Measurements from ENCODE around the gene ADD1.
A peak's percentile ranks its signal among the peaks of the same experiment; 100 is the strongest.

ADD1 gene

DNA sequence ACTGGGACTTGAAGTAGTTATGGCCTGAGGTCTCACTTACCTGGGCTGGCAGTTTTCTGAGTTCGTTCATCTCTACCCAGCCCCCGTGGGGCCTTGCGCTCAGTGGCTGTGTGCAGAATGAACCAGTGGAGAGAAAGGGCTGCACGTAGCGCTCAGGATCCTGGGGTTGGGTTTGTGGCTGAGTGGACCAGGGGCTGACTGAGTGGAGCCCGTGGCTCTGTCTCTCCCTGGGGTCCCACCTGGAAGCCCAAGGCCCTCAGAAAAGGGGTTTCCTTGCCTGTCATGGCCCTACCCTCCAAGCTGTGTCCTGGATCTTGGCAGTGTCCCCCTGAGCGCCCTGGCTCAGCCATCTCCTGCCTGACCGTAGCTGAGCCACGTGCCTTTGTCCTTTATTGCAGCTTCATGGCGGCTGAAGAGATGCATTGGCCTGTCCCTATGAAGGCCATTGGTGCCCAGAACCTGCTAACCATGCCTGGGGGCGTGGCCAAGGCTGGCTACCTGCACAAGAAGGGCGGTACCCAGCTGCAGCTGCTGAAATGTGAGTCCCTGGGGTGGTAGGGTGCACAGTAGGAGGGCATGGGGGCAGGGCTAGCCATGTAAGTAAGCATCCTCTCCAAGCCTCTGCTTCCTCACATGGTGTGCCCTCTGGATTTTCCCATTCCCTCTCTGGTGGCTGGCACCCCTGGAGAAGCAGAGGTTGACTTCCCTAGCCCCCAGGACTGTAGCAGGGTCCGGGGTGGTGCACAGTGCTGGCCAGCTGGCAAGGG lies 23.2 kb upstream of the ADD1 start:
- no peak for TF ChIP-seq CTCF (IDR thresholded peaks at IDR 0.05; ENCODE audit: insufficient read depth, low read length, poor library complexity, severe bottlenecking)
- Histone ChIP-seq H3K36me3 (ENCODE audit: control insufficient read depth, insufficient read depth, low read length) (peaks cover 26% of the 10 kb centered on the region), H3K4me3 (replicated peaks; ENCODE audit: low read depth, low read length) (no peak overlapping the region), H3K27me3 (replicated peaks; ENCODE audit: control insufficient read depth, insufficient read depth, low read length) (no peaks in the 10 kb centered on the region)
- DNase-seq (ENCODE audit: extremely low read depth, insufficient read length), result no peak

GRCh38 chr4:2822461-2823300 lies 21.0 kb upstream of the ADD1 start:
- no peak overlapping the region for H3K4me3 ChIP-seq (replicated peaks; ENCODE audit: low read depth, low read length)
- no peaks in the 10 kb centered on the region for H3K27me3 ChIP-seq (replicated peaks; ENCODE audit: control insufficient read depth, insufficient read depth, low read length)
- no peak for DNase-seq (ENCODE audit: extremely low read depth, insufficient read length)
- no peak for TF ChIP-seq CTCF (IDR thresholded peaks at IDR 0.05; ENCODE audit: insufficient read depth, low read length, poor library complexity, severe bottlenecking)
- H3K36me3 ChIP-seq (ENCODE audit: control insufficient read depth, insufficient read depth, low read length), result peaks cover 35% of the 10 kb centered on the region

DNA sequence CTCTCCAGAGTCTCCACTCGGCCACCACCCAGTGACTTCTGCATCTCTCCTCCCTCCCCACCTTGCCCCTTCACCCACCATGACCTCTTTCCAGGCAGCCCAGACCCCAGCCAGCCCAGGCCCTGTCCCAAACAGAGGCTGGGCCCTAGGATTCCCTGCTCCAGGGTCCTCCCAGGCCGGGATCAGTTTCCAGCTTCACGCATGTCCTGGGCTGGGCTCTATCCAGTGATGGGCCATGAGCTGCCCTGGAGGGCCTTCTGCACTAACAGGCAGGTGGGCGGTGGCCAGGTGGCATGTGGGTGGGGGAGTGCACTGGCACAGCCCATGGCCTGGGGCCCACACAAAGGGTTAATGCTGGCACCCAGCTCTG lies 20.4 kb upstream of the ADD1 start:
- no peaks in the 10 kb centered on the region for H3K27me3 ChIP-seq (replicated peaks; ENCODE audit: control insufficient read depth, insufficient read depth, low read length)
- peak; percentile 3 for DNase-seq (ENCODE audit: extremely low read depth, insufficient read length)
- no peak overlapping the region for H3K4me3 ChIP-seq (replicated peaks; ENCODE audit: low read depth, low read length)
- TF ChIP-seq CTCF (IDR thresholded peaks at IDR 0.05; ENCODE audit: insufficient read depth, low read length, poor library complexity, severe bottlenecking), result no peak
- H3K36me3 ChIP-seq (ENCODE audit: control insufficient read depth, insufficient read depth, low read length), result peaks cover 39% of the 10 kb centered on the region

DNA sequence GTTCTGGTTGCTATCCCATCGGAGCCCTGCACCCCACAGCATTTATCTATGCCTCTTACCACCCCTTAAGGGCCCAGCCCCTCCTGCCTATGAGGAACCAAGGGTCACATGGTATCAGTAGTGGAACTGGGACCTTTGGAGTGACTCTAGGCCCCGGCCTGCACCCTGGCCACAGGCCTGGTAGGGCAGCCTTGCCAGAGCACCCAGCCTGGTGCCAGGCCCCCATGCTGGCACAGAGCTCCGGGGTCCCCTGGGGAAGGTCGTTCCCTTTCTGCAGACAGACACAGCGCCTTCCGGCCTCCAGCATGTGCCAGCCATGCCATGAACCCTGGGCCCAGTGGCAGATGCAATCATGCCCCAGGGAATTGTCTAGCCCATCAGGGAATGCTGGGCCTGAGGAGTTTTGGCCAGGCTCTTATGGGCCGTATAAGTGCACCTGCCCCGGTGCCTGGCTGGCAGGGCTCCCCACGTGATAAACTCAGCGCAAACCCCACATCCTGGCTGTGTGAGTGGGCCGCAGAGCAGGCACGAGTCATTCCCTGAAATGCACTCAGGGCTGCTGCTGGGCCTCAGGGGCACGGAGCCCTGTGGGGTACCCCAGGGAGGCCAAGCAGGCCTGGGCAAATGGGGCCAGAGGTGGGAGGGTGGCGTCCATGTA lies 19.8 kb upstream of the ADD1 start:
- peaks cover 42% of the 10 kb centered on the region for H3K36me3 ChIP-seq (ENCODE audit: control insufficient read depth, insufficient read depth, low read length)
- peak; percentile 2 for DNase-seq (ENCODE audit: extremely low read depth, insufficient read length)
- no peak for TF ChIP-seq CTCF (IDR thresholded peaks at IDR 0.05; ENCODE audit: insufficient read depth, low read length, poor library complexity, severe bottlenecking)
- H3K27me3 ChIP-seq (replicated peaks; ENCODE audit: control insufficient read depth, insufficient read depth, low read length), result no peaks in the 10 kb centered on the region
- H3K4me3 ChIP-seq (replicated peaks; ENCODE audit: low read depth, low read length), result no peak overlapping the region

- no peak overlapping the region for H3K4me3 ChIP-seq (replicated peaks; ENCODE audit: low read depth, low read length)
- H3K36me3 ChIP-seq (ENCODE audit: control insufficient read depth, insufficient read depth, low read length), result peaks cover 44% of the 10 kb centered on the region
- TF ChIP-seq CTCF (IDR thresholded peaks at IDR 0.05; ENCODE audit: insufficient read depth, low read length, poor library complexity, severe bottlenecking), result no peak
- no peaks in the 10 kb centered on the region for H3K27me3 ChIP-seq (replicated peaks; ENCODE audit: control insufficient read depth, insufficient read depth, low read length)
- peak; percentile 6 for DNase-seq (ENCODE audit: extremely low read depth, insufficient read length)
Measured at GRCh38 chr4:2824329-2824835, 19.3 kb upstream of the ADD1 start.
